Skeletal muscle satellite cell (primary cell): ENCODE measurements around the gene MAN2A1.

Source experiments
- H3K27me3 ChIP-seq: 2 replicates; pipeline ENCODE4 v1.7.0; 2013; ENCODE audit warnings: low read length; ENCODE audit not compliant: control insufficient read depth, insufficient read depth
- H3K36me3 ChIP-seq: 2 replicates; pipeline ENCODE4 v1.7.0; 2013; ENCODE audit warnings: mild to moderate bottlenecking, control low read depth, low read length; ENCODE audit not compliant: insufficient read depth
- H3K4me1 ChIP-seq: 2 replicates; pipeline ENCODE4 v1.7.0; 2013; ENCODE audit warnings: low read length; ENCODE audit not compliant: control insufficient read depth, insufficient read depth
- H3K4me2 ChIP-seq: 2 replicates; pipeline ENCODE4 v1.7.0; 2013; ENCODE audit warnings: mild to moderate bottlenecking, low read length
- H3K4me3 ChIP-seq: 2 replicates; pipeline ENCODE4 v1.7.0; 2013; ENCODE audit warnings: low read length
- H3K9ac ChIP-seq: 2 replicates; pipeline ENCODE4 v1.7.0; 2013; ENCODE audit warnings: mild to moderate bottlenecking, low read depth, low read length, moderate library complexity
- H3K9me3 ChIP-seq: replicated peaks from 2 replicates; pipeline ENCODE4 v1.7.0; 2013; ENCODE audit warnings: mild to moderate bottlenecking, control low read depth, low read length

The MAN2A1 gene

GRCh38 chr5:109836280-109836679 lies 146.6 kb downstream of the MAN2A1 start:
- Histone ChIP-seq H3K4me2 (no peak overlapping the region), H3K4me1 (peaks cover 17% of the 10 kb centered on the region), H3K27me3 (no peaks in the 10 kb centered on the region), H3K36me3 (peaks cover 11% of the 10 kb centered on the region), H3K9me3 (no peaks in the 10 kb centered on the region), H3K4me3 (no peak overlapping the region), H3K9ac (no peak overlapping the region)

- H3K9ac ChIP-seq: no peak overlapping the region
- H3K4me1 ChIP-seq: peaks cover 11% of the 10 kb centered on the region
- no peaks in the 10 kb centered on the region for H3K27me3 ChIP-seq
- H3K36me3 ChIP-seq: peaks cover 11% of the 10 kb centered on the region
- no peak overlapping the region for H3K4me3 ChIP-seq
- no peak overlapping the region for H3K4me2 ChIP-seq
- no peaks in the 10 kb centered on the region for H3K9me3 ChIP-seq
These were observed 147.6 kb downstream of the MAN2A1 start for GRCh38 chr5:109837231-109837861.

GRCh38 chr5:109838157-109838556 lies 148.4 kb downstream of the MAN2A1 start:
- Histone ChIP-seq H3K4me3 (no peak overlapping the region), H3K36me3 (peaks cover 16% of the 10 kb centered on the region), H3K27me3 (no peaks in the 10 kb centered on the region), H3K9me3 (no peaks in the 10 kb centered on the region), H3K4me1 (peaks cover 11% of the 10 kb centered on the region), H3K4me2 (no peak overlapping the region), H3K9ac (no peak overlapping the region)

GRCh38 chr5:109844148-109844547 lies 154.4 kb downstream of the MAN2A1 start:
- Histone ChIP-seq H3K36me3 (peaks cover 42% of the 10 kb centered on the region), H3K4me1 (peaks cover 10% of the 10 kb centered on the region)

GRCh38 chr5:109844695-109845094 lies 155.0 kb downstream of the MAN2A1 start:
- Histone ChIP-seq H3K4me1 (peaks cover 10% of the 10 kb centered on the region), H3K4me3 (no peak overlapping the region), H3K27me3 (no peaks in the 10 kb centered on the region), H3K4me2 (no peak overlapping the region), H3K9me3 (no peaks in the 10 kb centered on the region), H3K9ac (peak overlapping the region; percentile 17), H3K36me3 (peaks cover 44% of the 10 kb centered on the region)

More at GRCh38 chr5:109844148-109844547, 154.4 kb downstream of the MAN2A1 start:
- H3K9me3 ChIP-seq: no peaks in the 10 kb centered on the region
- H3K9ac ChIP-seq: no peak overlapping the region
- H3K27me3 ChIP-seq: no peaks in the 10 kb centered on the region
- H3K4me3 ChIP-seq: no peak overlapping the region
- no peak overlapping the region for H3K4me2 ChIP-seq

GRCh38 chr5:109848130-109848529 lies 158.4 kb downstream of the MAN2A1 start:
- no peaks in the 10 kb centered on the region for H3K27me3 ChIP-seq
- no peak overlapping the region for H3K9ac ChIP-seq
- H3K4me2 ChIP-seq: no peak overlapping the region
- H3K36me3 ChIP-seq: peaks cover 33% of the 10 kb centered on the region
- H3K4me3 ChIP-seq: no peak overlapping the region
- no peaks in the 10 kb centered on the region for H3K9me3 ChIP-seq
- H3K4me1 ChIP-seq: peaks cover 27% of the 10 kb centered on the region

GRCh38 chr5:109849478-109850088 lies 159.9 kb downstream of the MAN2A1 start:
- H3K4me2 ChIP-seq: no peak overlapping the region

GRCh38 chr5:109852371-109853155 lies 162.8 kb downstream of the MAN2A1 start:
- Histone ChIP-seq H3K27me3 (no peaks in the 10 kb centered on the region), H3K9me3 (no peaks in the 10 kb centered on the region), H3K4me2 (no peak overlapping the region), H3K4me3 (no peak overlapping the region), H3K36me3 (peaks cover 37% of the 10 kb centered on the region), H3K4me1 (peaks cover 20% of the 10 kb centered on the region), H3K9ac (peak overlapping the region; percentile 19)

More at GRCh38 chr5:109849478-109850088, 159.9 kb downstream of the MAN2A1 start:
- Histone ChIP-seq H3K4me1 (peaks cover 26% of the 10 kb centered on the region), H3K36me3 (peaks cover 33% of the 10 kb centered on the region), H3K9ac (no peak overlapping the region), H3K9me3 (no peaks in the 10 kb centered on the region), H3K27me3 (no peaks in the 10 kb centered on the region), H3K4me3 (no peak overlapping the region)

- no peak overlapping the region for H3K4me3 ChIP-seq
- peaks cover 20% of the 10 kb centered on the region for H3K4me1 ChIP-seq
- no peak overlapping the region for H3K4me2 ChIP-seq
- no peaks in the 10 kb centered on the region for H3K9me3 ChIP-seq
- H3K27me3 ChIP-seq: no peaks in the 10 kb centered on the region
- peaks cover 42% of the 10 kb centered on the region for H3K36me3 ChIP-seq
- no peak overlapping the region for H3K9ac ChIP-seq
These were observed 163.7 kb downstream of the MAN2A1 start for GRCh38 chr5:109853377-109853776.

GRCh38 chr5:109855056-109855455 lies 165.3 kb downstream of the MAN2A1 start:
- peaks cover 20% of the 10 kb centered on the region for H3K4me1 ChIP-seq
- H3K4me2 ChIP-seq: no peak overlapping the region
- no peaks in the 10 kb centered on the region for H3K9me3 ChIP-seq
- no peak overlapping the region for H3K4me3 ChIP-seq
- H3K36me3 ChIP-seq: peaks cover 35% of the 10 kb centered on the region
- no peak overlapping the region for H3K9ac ChIP-seq
- no peaks in the 10 kb centered on the region for H3K27me3 ChIP-seq

GRCh38 chr5:109857405-109858031 lies 167.8 kb downstream of the MAN2A1 start:
- Histone ChIP-seq H3K4me1 (peaks cover 9% of the 10 kb centered on the region), H3K4me2 (no peak overlapping the region), H3K9ac (no peak overlapping the region), H3K27me3 (no peaks in the 10 kb centered on the region), H3K4me3 (no peak overlapping the region), H3K36me3 (peaks cover 43% of the 10 kb centered on the region), H3K9me3 (no peaks in the 10 kb centered on the region)
